H1 (cell line): ENCODE results near the gene BAAT. TPM values are rescaled to one million over a fixed set of nuclear protein-coding genes. Genes with fewer than 3 reads are reported as not detected.

ENCODE experiments used
- ASH2L ChIP-seq: fragments of 200-600, 300-600 bp; sonication (generic); IDR thresholded peaks from one replicate; pipeline ENCODE4 v1.7.1; 2017; ENCODE audit warnings: low read length
- CHD1 ChIP-seq: IDR thresholded peaks from 2 replicates; pipeline ENCODE4 v1.6.1; 2012; ENCODE audit warnings: low read depth, low read length, improper control_type of control experiment
- EZH2 ChIP-seq: fragments of 200-600 bp; sonication (generic); IDR thresholded peaks from 2 replicates; pipeline ENCODE4 v1.7.1; 2012; ENCODE audit warnings: low read depth, mild to moderate bottlenecking, moderate library complexity, low read length, inconsistent platforms; ENCODE audit not compliant: severe bottlenecking
- POLR2A ChIP-seq, 2 experiments: IDR thresholded peaks; 1 replicate in 1 of 2; 2 replicates in 1 of 2; pipeline ENCODE4 v1.6.1; 2011; ENCODE audit warnings: low read depth in 2 of 2, low read length in 2 of 2, mild to moderate bottlenecking in 2 of 2; ENCODE audit errors: control extremely low read depth in 1 of 2
- RAD21 ChIP-seq, 2 experiments: IDR thresholded peaks in 1 of 2; conservative IDR thresholded peaks in 1 of 2; 2 replicates each; pipeline ENCODE4 v1.6.1; 2011; ENCODE audit warnings: low read depth in 2 of 2, low read length in 2 of 2, improper control_type of control experiment in 1 of 2, inconsistent platforms in 1 of 2, mild to moderate bottlenecking in 1 of 2, moderate library complexity in 1 of 2
- SP1 ChIP-seq: IDR thresholded peaks from 2 replicates; pipeline ENCODE4 v1.6.1; 2011; ENCODE audit warnings: low read depth, low read length
- TEAD4 ChIP-seq: IDR thresholded peaks from 2 replicates; pipeline ENCODE4 v1.6.1; 2012; ENCODE audit warnings: low read depth, low read length, inconsistent platforms, mixed read lengths
- polyA plus RNA-seq, 7 experiments: library from polyadenylated mRNA; depleted of rRNA in 3 of 7; stranded (reverse) in 5 of 7; unstranded in 2 of 7; fragments of >200 nt in 5 of 7; fragments of 200-250 nt in 2 of 7; gene quantifications; 1 replicate in 5 of 7; 2 replicates in 1 of 7; 4 replicates in 1 of 7; pipeline versions ENCODE4 v1.2.1 to v1.2.3, GENCODE V29; 2011 to 2013; ENCODE audit warnings: missing spikeins in 2 of 7, mixed read lengths in 2 of 7
- total RNA-seq: library from RNA; stranded (reverse); fragmentation: NEBNext Ultra II Directional; extraction: Animal tissue kit (Norgen Biotek cat#: 25700); gene quantifications from 2 replicates; pipeline ENCODE4 v1.2.1, GENCODE V29; 2021

Gene BAAT
- total and polyA plus RNA-seq, 2 of the 8 experiments (the other 6 are each of a cell fraction or from before 2014, with no cell fraction given) = 0.09 to 0.17 TPM

- peak in 1 of 2 experiments; percentile 24; a peak in 3 of 4 replicates for TF ChIP-seq RAD21 (IDR thresholded peaks at IDR 0.05 in 1 of 2, conservative IDR thresholded peaks at IDR 0.05 in 1 of 2; ENCODE audit: low read depth in 2 of 2, low read length in 2 of 2)
- no peak for TF ChIP-seq ASH2L
- TF ChIP-seq TEAD4 = no peak
- no peak for TF ChIP-seq CHD1
- TF ChIP-seq POLR2A (IDR thresholded peaks at IDR 0.05; ENCODE audit: control extremely low read depth in 1 of 2, low read depth in 2 of 2, low read length in 2 of 2) = no peak
- TF ChIP-seq SP1 = no peak
- TF ChIP-seq EZH2 = no peak
Measured at GRCh38 chr9:101388507-101388993, 3.7 kb upstream of the BAAT start (continued).
